GM21576 (cell line): ENCODE data around the gene SCN7A.
"Not testable (repeated sequence)": the region's sequence is repeated elsewhere in the genome, so short reads cannot be mapped to it uniquely, and the experiment has no call there.

ENCODE experiments used
- ATAC-seq: cut with Tn5 transposase; IDR thresholded peaks from one replicate; pipeline ENCODE4 v1.9.1; 2021; ENCODE audit warnings: mild to moderate bottlenecking, moderate library complexity; ENCODE audit not compliant: unreplicated experiment

The SCN7A gene

DNA sequence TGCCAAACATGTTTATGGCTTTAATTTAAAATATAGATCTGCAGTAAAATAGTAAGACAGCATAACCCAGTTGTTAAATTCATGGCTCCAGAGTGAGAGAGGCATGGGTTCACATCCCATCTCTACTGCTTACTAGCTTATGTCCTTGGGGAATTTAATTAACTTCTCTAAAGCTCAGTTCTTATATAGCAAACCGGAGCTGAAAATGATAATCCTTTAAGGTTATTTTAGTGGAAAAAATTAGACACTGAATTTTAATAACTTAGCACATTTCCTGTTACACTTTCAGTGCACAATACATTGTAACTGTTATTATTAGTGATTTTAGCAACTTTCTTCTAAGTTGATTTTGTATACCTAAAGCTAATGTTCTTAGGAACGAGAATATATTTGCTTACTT lies 133.1 kb downstream of the SCN7A start:
- no peak for ATAC-seq

DNA sequence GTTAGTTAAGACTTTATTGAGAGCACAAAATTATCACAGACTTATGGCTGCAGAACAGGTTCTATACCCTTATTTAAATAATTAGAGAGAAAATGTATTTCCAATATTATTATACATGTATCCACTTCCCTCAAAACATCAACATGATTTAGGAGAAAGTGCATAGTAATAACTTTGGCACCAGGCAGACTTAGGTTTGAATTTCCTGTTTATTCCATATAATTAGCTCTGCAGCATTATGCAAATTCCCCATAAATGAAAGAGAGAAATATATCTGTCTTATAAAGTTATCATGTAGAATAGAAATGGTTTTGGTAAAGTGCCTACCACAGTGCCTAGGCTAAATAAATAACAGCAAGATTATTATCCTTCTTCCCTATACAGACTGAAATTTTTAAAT lies 133.6 kb downstream of the SCN7A start:
- no peak for ATAC-seq

DNA sequence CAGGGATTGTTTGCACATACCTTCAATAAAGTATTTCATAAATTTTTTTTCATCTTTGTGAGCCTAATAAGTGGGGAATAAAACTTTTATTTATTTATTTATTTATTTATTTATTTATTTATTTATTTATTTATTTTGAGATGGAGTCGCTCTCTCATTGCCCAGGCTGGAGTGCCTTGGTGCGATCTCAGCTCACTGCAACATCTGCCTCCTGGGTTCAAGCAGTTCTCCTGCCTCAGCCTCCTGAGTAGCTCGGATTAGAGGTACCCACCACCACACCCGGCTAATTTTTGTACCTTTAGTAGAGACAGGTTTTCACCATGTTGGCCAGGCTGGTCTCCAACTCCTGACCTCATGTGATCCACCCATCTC lies 136.1 kb downstream of the SCN7A start:
- not testable (repeated sequence) for ATAC-seq

DNA sequence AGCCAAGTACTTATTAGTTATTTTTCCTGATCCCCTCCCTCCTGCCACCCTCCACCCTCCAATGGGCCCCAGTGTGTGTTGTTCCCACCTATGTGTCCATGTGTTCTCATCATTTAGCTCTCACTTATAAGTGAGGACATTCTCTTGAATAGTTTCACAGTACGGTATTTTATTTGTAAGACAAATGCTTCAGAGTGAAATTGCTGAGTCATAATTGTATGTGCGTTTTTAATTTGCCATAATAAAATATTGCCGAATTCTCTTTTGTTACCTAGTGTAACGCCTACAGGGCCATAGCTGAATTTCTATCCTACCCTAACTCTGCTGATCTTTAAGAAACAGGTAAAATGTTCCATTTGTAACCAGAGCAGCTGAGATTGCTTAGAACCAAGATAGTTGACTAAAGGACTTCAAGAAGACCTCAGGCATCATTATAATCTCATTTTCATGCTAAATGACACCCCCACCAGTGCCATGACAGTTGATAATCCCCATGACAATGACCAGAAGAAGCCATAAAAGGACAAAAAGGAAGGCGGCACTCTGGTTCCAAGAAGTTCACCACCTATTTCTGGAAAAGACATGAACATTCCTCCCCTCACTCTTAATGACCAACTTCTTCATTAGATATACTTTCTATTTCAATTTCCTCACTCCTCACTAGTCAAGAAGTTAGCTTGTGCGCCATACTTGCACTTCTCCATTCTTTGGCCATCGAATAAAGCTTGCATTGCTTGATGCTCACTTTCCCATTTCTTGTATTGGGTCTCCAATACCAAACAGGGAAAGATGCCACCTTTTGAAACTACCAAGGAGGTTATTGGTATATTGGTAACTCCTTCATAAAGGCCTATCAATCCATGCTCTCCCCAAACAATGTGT lies 136.7 kb downstream of the SCN7A start:
- ATAC-seq = no peak
